Measurements from ENCODE around the gene WDR90. TPM values are rescaled to one million over a fixed set of nuclear protein-coding genes. Genes with fewer than 3 reads are reported as not detected.

Gene WDR90
- total RNA-seq, 2 donors from 2014 or later: 3.0 to 5.7 TPM

DNA sequence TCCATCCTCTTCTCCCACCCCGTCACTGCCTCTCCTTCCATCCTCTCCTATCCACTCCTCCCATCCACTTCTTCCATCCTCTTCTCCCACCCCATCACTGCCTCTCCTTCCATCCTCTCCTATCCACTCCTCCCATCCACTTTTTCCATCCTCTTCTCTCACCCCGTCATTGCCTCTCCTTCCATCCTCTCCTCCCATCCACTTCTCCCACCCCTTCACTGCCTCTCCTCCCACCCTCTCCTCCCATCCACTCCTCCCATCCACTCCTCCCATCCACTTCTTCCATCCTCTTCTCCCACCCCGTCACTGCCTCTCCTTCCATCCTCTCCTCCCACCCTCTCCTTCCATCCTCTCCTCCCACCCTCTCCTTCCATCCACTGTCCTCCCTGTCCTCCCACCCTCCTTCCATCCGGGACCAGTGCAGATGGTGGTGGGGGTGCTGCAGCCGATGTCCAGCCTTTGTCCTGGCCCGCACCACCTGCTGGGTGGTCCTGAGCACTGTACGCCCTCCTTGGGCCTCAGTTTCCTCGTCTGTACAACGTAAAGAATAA is 17.3 kb upstream of the WDR90 start:
- Histone ChIP-seq H3K9me3 (no peaks in the 10 kb centered on the region), H3K27ac (no peak overlapping the region), H3K4me3 (no peak overlapping the region), H3K27me3 (no peaks in the 10 kb centered on the region), H3K4me1 (peaks cover 0 to 46% of the 10 kb centered on the region in 2 donors), H3K36me3 (peaks cover 11% of the 10 kb centered on the region)
- no peak for DNase-seq (ENCODE audit: low spot score)
- no peak for TF ChIP-seq CTCF (IDR thresholded peaks at IDR 0.05)

- no peaks in the 10 kb centered on the region for H3K9me3 ChIP-seq
- H3K4me1 ChIP-seq: peaks cover 0 to 45% of the 10 kb centered on the region in 2 donors
- H3K36me3 ChIP-seq: peaks cover 11% of the 10 kb centered on the region
- no peaks in the 10 kb centered on the region for H3K27me3 ChIP-seq
- H3K27ac ChIP-seq: no peak overlapping the region
- TF ChIP-seq CTCF (IDR thresholded peaks at IDR 0.05): no peak
- H3K4me3 ChIP-seq: no peak overlapping the region
- DNase-seq (ENCODE audit: low spot score): no peak
These were observed 16.5 kb upstream of the WDR90 start for GRCh38 chr16:632486-633335.

DNA sequence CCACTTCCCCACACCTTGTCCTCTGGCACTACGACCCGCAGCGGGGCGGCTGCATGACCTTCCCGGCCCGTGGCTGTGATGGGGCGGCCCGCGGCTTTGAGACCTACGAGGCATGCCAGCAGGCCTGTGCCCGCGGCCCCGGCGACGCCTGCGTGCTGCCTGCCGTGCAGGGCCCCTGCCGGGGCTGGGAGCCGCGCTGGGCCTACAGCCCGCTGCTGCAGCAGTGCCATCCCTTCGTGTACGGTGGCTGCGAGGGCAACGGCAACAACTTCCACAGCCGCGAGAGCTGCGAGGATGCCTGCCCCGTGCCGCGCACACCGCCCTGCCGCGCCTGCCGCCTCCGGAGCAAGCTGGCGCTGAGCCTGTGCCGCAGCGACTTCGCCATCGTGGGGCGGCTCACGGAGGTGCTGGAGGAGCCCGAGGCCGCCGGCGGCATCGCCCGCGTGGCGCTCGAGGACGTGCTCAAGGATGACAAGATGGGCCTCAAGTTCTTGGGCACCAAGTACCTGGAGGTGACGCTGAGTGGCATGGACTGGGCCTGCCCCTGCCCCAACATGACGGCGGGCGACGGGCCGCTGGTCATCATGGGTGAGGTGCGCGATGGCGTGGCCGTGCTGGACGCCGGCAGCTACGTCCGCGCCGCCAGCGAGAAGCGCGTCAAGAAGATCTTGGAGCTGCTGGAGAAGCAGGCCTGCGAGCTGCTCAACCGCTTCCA is 15.7 kb upstream of the WDR90 start:
- Histone ChIP-seq H3K27ac (no peak overlapping the region), H3K36me3 (peaks cover 11% of the 10 kb centered on the region), H3K9me3 (no peaks in the 10 kb centered on the region), H3K4me3 (no peak overlapping the region), H3K27me3 (no peaks in the 10 kb centered on the region), H3K4me1 (peaks cover 0 to 52% of the 10 kb centered on the region in 2 donors)
- TF ChIP-seq CTCF (IDR thresholded peaks at IDR 0.05): no peak
- DNase-seq (ENCODE audit: low spot score): no peak

- peaks cover 0 to 51% of the 10 kb centered on the region in 2 donors for H3K4me1 ChIP-seq
These were observed 15.0 kb upstream of the WDR90 start for GRCh38 chr16:634051-634670.

More at GRCh38 chr16:634051-634670, 15.0 kb upstream of the WDR90 start:
- Histone ChIP-seq H3K9me3 (no peaks in the 10 kb centered on the region), H3K4me3 (no peak overlapping the region), H3K36me3 (peaks cover 6% of the 10 kb centered on the region), H3K27ac (no peak overlapping the region), H3K27me3 (no peaks in the 10 kb centered on the region)
- TF ChIP-seq CTCF (IDR thresholded peaks at IDR 0.05): no peak
- DNase-seq (ENCODE audit: low spot score): no peak

Data from right atrium auricular region (tissue), 2 donors.